ENCODE results near the gene RNF5.

DNA sequence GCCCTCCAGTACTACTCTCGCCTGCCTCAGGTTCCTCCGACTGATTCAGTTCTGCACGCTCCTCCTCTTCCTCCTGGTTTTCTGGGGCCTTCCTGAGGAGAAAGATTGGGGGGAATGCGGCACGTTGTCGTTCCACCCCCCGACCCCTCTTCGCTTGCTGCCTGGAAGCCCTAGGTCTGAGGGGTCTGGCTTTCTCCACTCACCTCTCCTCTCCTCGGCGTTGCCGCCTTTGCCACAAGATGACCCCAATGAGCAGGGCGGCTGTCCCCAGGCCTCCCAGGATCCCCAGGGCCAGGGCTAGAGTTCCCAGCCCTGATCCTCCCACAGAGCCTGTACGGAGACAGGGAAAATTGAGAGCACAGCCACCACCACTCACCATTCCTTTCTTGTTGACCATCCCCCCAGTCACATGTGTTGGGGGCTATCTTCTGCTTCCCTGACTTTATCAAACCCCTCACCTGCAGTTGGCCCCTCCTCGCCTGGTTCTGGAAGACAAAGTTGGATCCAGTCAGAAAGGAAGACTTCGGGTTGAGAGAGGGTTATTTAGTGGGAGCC, 3.0 kb downstream of the RNF5 start:
- TF ChIP-seq, protein P1, sequence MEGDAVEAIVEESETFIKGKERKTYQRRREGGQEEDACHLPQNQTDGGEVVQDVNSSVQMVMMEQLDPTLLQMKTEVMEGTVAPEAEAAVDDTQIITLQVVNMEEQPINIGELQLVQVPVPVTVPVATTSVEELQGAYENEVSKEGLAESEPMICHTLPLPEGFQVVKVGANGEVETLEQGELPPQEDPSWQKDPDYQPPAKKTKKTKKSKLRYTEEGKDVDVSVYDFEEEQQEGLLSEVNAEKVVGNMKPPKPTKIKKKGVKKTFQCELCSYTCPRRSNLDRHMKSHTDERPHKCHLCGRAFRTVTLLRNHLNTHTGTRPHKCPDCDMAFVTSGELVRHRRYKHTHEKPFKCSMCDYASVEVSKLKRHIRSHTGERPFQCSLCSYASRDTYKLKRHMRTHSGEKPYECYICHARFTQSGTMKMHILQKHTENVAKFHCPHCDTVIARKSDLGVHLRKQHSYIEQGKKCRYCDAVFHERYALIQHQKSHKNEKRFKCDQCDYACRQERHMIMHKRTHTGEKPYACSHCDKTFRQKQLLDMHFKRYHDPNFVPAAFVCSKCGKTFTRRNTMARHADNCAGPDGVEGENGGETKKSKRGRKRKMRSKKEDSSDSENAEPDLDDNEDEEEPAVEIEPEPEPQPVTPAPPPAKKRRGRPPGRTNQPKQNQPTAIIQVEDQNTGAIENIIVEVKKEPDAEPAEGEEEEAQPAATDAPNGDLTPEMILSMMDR (IDR thresholded peaks at IDR 0.05; ENCODE audit: low read length), result no peak
- no peak for TF ChIP-seq EZH2 (optimal IDR thresholded peaks at IDR 0.05; ENCODE audit: low read depth, low read length)

Data from MM.1S (cell line).